Astrocyte of the spinal cord (primary cell): ENCODE data around the gene REPS2.

Source experiments
- DNase-seq: peaks from one replicate; pipeline ENCODE4 v3.0.0; 2011; ENCODE audit warnings: low read depth, low spot score
- H3K4me3 ChIP-seq: 2 replicates; pipeline ENCODE4 v1.5.1; 2011; ENCODE audit warnings: low read depth, mild to moderate bottlenecking, low read length, moderate library complexity
- in situ Hi-C: cut with HindIII; loops from 2 replicates; pipeline ENCODE4 v1.10.0; 2017; ENCODE audit warnings: low sequenced_read_pairs
- TF ChIP-seq, protein P1 (sequence below): IDR thresholded peaks from 2 replicates; pipeline ENCODE4 v1.5.1; 2012; ENCODE audit warnings: low read depth, mild to moderate bottlenecking, low read length, inconsistent platforms

Gene REPS2

DNA sequence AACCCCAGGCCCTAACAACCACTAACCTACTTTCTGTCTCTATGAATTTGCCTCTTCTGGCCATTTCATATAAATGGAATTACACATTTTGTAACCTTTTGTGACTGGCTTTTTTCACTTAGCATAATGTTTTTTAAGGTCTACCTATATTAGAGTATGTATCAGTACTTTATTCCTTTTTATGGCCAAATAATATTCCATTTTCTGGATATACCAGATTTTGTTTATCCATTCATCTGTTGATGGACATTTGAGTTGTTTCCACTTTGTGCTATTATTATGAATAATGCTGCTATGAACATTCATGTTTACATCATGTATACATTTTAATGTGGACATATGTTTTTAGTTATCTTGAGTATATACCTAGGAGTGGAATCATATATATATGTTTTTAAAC, 35.5 kb downstream of the REPS2 start:
- in situ Hi-C loops = no loop called here
- no peak for DNase-seq
- TF ChIP-seq, protein P1, sequence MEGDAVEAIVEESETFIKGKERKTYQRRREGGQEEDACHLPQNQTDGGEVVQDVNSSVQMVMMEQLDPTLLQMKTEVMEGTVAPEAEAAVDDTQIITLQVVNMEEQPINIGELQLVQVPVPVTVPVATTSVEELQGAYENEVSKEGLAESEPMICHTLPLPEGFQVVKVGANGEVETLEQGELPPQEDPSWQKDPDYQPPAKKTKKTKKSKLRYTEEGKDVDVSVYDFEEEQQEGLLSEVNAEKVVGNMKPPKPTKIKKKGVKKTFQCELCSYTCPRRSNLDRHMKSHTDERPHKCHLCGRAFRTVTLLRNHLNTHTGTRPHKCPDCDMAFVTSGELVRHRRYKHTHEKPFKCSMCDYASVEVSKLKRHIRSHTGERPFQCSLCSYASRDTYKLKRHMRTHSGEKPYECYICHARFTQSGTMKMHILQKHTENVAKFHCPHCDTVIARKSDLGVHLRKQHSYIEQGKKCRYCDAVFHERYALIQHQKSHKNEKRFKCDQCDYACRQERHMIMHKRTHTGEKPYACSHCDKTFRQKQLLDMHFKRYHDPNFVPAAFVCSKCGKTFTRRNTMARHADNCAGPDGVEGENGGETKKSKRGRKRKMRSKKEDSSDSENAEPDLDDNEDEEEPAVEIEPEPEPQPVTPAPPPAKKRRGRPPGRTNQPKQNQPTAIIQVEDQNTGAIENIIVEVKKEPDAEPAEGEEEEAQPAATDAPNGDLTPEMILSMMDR = no peak
- no peak overlapping the region for H3K4me3 ChIP-seq

GRCh38 chrX:16983051-16983450, 36.6 kb downstream of the REPS2 start:
- H3K4me3 ChIP-seq = no peak overlapping the region
- in situ Hi-C loops = no loop called here
- DNase-seq = no peak
- TF ChIP-seq, protein P1 = no peak

DNA sequence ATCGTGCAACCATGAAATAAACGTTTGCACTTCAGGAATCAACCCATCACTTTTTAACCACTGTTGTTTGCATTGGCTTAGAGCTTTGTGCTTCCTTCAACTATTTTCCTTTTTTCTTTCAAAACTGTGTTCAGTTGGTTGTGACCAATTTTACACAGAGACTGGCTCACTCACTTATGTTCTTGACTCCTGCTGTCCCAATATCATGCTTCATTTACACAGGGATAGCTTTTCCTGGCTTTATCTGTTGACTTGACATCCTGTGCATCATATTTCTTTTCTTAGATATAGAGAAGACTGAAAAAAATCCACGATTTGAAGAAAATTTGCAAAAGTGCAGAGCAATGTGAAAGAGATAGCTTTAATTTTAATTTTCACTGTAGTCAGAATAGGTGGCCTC, 38.8 kb downstream of the REPS2 start:
- TF ChIP-seq, protein P1 = no peak
- in situ Hi-C loops = no loop called here
- no peak for DNase-seq
- H3K4me3 ChIP-seq = no peak overlapping the region

- in situ Hi-C loops = no loop called here
Measured at GRCh38 chrX:16986169-16986568, 39.7 kb downstream of the REPS2 start.

DNA sequence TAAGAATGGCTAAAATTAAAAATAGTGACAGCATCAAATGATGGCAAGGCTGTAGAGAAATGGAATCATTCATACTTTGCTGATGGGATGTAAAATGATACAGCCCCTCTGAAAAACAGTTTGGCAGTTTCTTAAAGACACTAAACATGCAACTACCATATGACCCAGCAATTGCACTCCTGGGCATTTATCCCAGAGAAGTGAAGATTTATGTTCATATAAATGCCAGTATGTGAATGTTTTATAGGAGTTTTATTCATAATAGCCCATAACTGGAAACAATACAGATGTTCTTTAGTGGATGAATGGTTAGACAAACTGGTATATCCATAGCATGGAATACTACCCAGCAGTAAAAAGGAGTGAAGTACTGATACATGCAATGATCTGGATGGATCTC, 43.3 kb downstream of the REPS2 start:
- in situ Hi-C loops = no loop called here
- H3K4me3 ChIP-seq = no peak overlapping the region
- TF ChIP-seq, protein P1 = no peak
- no peak for DNase-seq

More at GRCh38 chrX:16986169-16986568, 39.7 kb downstream of the REPS2 start:
- TF ChIP-seq, protein P1 = no peak
- DNase-seq = no peak
- H3K4me3 ChIP-seq = no peak overlapping the region

GRCh38 chrX:16990839-16991238, 44.4 kb downstream of the REPS2 start:
- TF ChIP-seq, protein P1 = no peak
- in situ Hi-C loops = no loop called here
- H3K4me3 ChIP-seq = no peak overlapping the region
- DNase-seq = no peak

- no peak overlapping the region for H3K4me3 ChIP-seq
- TF ChIP-seq, protein P1 = no peak
- DNase-seq = no peak
- in situ Hi-C loops = no loop called here
Measured at GRCh38 chrX:16992445-16992844, 46.0 kb downstream of the REPS2 start.
